OCI-LY7 (cell line): ENCODE results near the gene EIF2AK3. TPM values are rescaled to one million over a fixed set of nuclear protein-coding genes. Genes with fewer than 3 reads are reported as not detected.

Source experiments
- BruUV-seq: library from RNA; stranded (reverse); fragments of 400-500 nt; replicated peaks from 2 replicates; lab custom pipeline; 2021; lab: Mats Ljungman, UMichigan
- CTCF ChIA-PET: fragments of 300-600 bp; sonication (Branson Sonifier 250); formaldehyde crosslinking; loops from one replicate; lab custom pipeline; 2022; ENCODE audit warnings: antibody characterized with exemption; ENCODE audit not compliant: unreplicated experiment; lab: Charles Lee
- POLR2A ChIA-PET: fragments of 300-600 bp; sonication (Branson Sonifier 250); formaldehyde crosslinking; loops from one replicate; lab custom pipeline; 2022; ENCODE audit warnings: antibody characterized with exemption; lab: Charles Lee
- DNase-seq: peaks from one replicate; pipeline ENCODE4 v3.0.0-alpha.2; 2015; ENCODE audit warnings: low spot score
- H2AFZ ChIP-seq: fragments of 200-600 bp; sonication (generic), shearing (Covaris generic); 2 replicates; pipeline ENCODE4 v1.6.1; 2014; ENCODE audit warnings: mild to moderate bottlenecking, antibody characterized with exemption, low read length, moderate library complexity
- H3K27ac ChIP-seq: fragments of 200-600 bp; sonication (generic); 2 replicates; pipeline ENCODE4 v1.5.1; 2014; ENCODE audit warnings: mixed run types, low read depth, mild to moderate bottlenecking, moderate library complexity, low read length, inconsistent platforms; ENCODE audit not compliant: poor library complexity, severe bottlenecking
- H3K36me3 ChIP-seq: fragments of 200-600 bp; sonication (generic); 2 replicates; pipeline ENCODE4 v1.6.1; 2014; ENCODE audit warnings: mild to moderate bottlenecking, antibody characterized with exemption, low read length, moderate library complexity, mixed read lengths; ENCODE audit not compliant: insufficient read depth
- H3K4me1 ChIP-seq: fragments of 200-600 bp; sonication (generic); 2 replicates; pipeline ENCODE4 v1.5.1; 2014; ENCODE audit warnings: mild to moderate bottlenecking, low read length; ENCODE audit not compliant: insufficient read depth, poor library complexity, severe bottlenecking
- H3K4me2 ChIP-seq: fragments of 200-600 bp; sonication (generic); 2 replicates; pipeline ENCODE4 v1.6.1; 2014; ENCODE audit warnings: mild to moderate bottlenecking, low read length
- H3K4me3 ChIP-seq: fragments of 200-600 bp; sonication (generic); 2 replicates; pipeline ENCODE4 v1.5.1; 2014; ENCODE audit warnings: mild to moderate bottlenecking, low read depth, low read length; ENCODE audit not compliant: poor library complexity, severe bottlenecking
- H3K79me2 ChIP-seq: fragments of 200-600 bp; sonication (generic); 2 replicates; pipeline ENCODE4 v1.6.1; 2016; ENCODE audit warnings: low read depth, mild to moderate bottlenecking, low read length, moderate library complexity, mixed read lengths; ENCODE audit not compliant: insufficient read depth
- H3K9me2 ChIP-seq: fragments of 200-600 bp; sonication (generic); 2 replicates; pipeline ENCODE4 v1.6.1; 2016; ENCODE audit warnings: mild to moderate bottlenecking, low read length, mixed read lengths; ENCODE audit not compliant: insufficient read depth
- H3K9me3 ChIP-seq: fragments of 200-600 bp; sonication (generic); 2 replicates; pipeline ENCODE4 v1.6.1; 2014; ENCODE audit warnings: mild to moderate bottlenecking, mixed run types, low read length, mixed read lengths
- H4K20me1 ChIP-seq: fragments of 200-600 bp; sonication (generic); 2 replicates; pipeline ENCODE4 v1.6.1; 2014; ENCODE audit warnings: mild to moderate bottlenecking, antibody characterized with exemption, low read length, moderate library complexity, mixed read lengths; ENCODE audit not compliant: insufficient read depth
- CTCF ChIP-seq: fragments of 200-600 bp; sonication (generic); conservative IDR thresholded peaks from 2 replicates; pipeline ENCODE4 v1.5.1; 2014; ENCODE audit warnings: mild to moderate bottlenecking, antibody characterized with exemption, low read length, moderate library complexity, mixed read lengths
- EZH2phosphoT487 ChIP-seq: fragments of 200-600 bp; sonication (generic); IDR thresholded peaks from 2 replicates; pipeline ENCODE4 v1.6.1; 2018; ENCODE audit warnings: low read depth, borderline replicate concordance, mild to moderate bottlenecking, mixed run types, antibody characterized with exemption, low read length, moderate library complexity, mixed read lengths
- intact Hi-C: fragments of 100-400 bp; cut with micrococcal nuclease; formaldehyde crosslinking; loops from one replicate; pipeline ENCODE4 v1.10.0; 2022; ENCODE audit not compliant: unreplicated experiment
- total RNA-seq, 2 experiments: library from RNA; depleted of rRNA in 1 of 2; stranded (reverse); fragments of >200 nt in 1 of 2; shearing (Covaris generic) in 1 of 2; gene quantifications; 2 replicates each; pipeline ENCODE4 v1.2.3, GENCODE V29; 2014 to 2022

EIF2AK3 gene
- total RNA-seq, 2 experiments from 2014 or later = 49.4 to 64.5 TPM

GRCh38 chr2:88608184-88608583, 19.1 kb downstream of the EIF2AK3 start:
- peak overlapping the region; percentile 45 for H3K4me3 ChIP-seq

GRCh38 chr2:88607416-88607815, 19.8 kb downstream of the EIF2AK3 start:
- H3K9me3 ChIP-seq = no peaks in the 10 kb centered on the region
- no TSS peak for BruUV-seq
- ChIA-PET POLR2A (interaction anchor here (0.6 to 4.1 kb wide), 14 partner anchors 9 to 286 kb away, joined by 3 to 33 read pairs (median 4); partner anchors contain the start of gene EIF2AK3), CTCF (interaction anchor here (0.6 to 1.5 kb wide), 2 partner anchors 16 to 34 kb away, joined by 4 to 5 read pairs; no protein-coding TSS in a partner anchor)
- H3K36me3 ChIP-seq = peaks cover 61% of the 10 kb centered on the region
- no peak for DNase-seq
- H3K27ac ChIP-seq = peak overlapping the region; percentile 99
- TF ChIP-seq EZH2phosphoT487 = no peak
- TF ChIP-seq CTCF = no peak
- peaks cover 95% of the 10 kb centered on the region for H3K79me2 ChIP-seq
- peak overlapping the region; percentile 76 for H3K4me2 ChIP-seq
- H3K4me3 ChIP-seq = peak overlapping the region; percentile 45
- H3K4me1 ChIP-seq = peaks cover 100% of the 10 kb centered on the region
- intact Hi-C loops = loop anchor here (5.0 kb wide), 1 partner anchor 145 kb away; no protein-coding TSS in a partner anchor
- no peaks in the 10 kb centered on the region for H4K20me1 ChIP-seq
- H2AFZ ChIP-seq = no peak overlapping the region
- H3K9me2 ChIP-seq = no peaks in the 10 kb centered on the region

More at GRCh38 chr2:88608184-88608583, 19.1 kb downstream of the EIF2AK3 start:
- Histone ChIP-seq H3K9me2 (no peaks in the 10 kb centered on the region), H3K9me3 (no peaks in the 10 kb centered on the region), H3K4me2 (peak overlapping the region; percentile 76), H3K36me3 (peaks cover 62% of the 10 kb centered on the region), H3K4me1 (peaks cover 100% of the 10 kb centered on the region), H4K20me1 (no peaks in the 10 kb centered on the region), H2AFZ (no peak overlapping the region), H3K79me2 (peaks cover 95% of the 10 kb centered on the region), H3K27ac (peak overlapping the region; percentile 99)
- no TSS peak for BruUV-seq
- intact Hi-C loops = loop anchor here (2.0 to 5.0 kb wide), 2 partner anchors 17 to 144 kb away; no protein-coding TSS in a partner anchor
- TF ChIP-seq EZH2phosphoT487 (no peak), CTCF (no peak)
- ChIA-PET CTCF (interaction anchor here (0.8 to 1.5 kb wide), 2 partner anchors 11 to 15 kb away, joined by 3 to 5 read pairs; no protein-coding TSS in a partner anchor), POLR2A (interaction anchor here (0.9 to 4.1 kb wide), 13 partner anchors 8 to 274 kb away, joined by 3 to 33 read pairs (median 4); partner anchors contain the start of gene EIF2AK3)
- DNase-seq = peak; percentile 58
